NT2/D1 (cell line): ENCODE results near the gene OPN4.

Experiments used
- DNase-seq: peaks from one replicate; pipeline ENCODE4 v3.0.0-alpha.2; 2011; ENCODE audit warnings: low read depth, low spot score
- H3K27me3 ChIP-seq: 2 replicates; pipeline ENCODE4 v1.6.0; 2011; ENCODE audit warnings: mild to moderate bottlenecking; ENCODE audit not compliant: insufficient read length, insufficient read depth
- H3K36me3 ChIP-seq: 2 replicates; pipeline ENCODE4 v1.6.1; 2011; ENCODE audit warnings: mild to moderate bottlenecking, low read length, mixed read lengths; ENCODE audit not compliant: insufficient read depth, insufficient read length
- H3K4me1 ChIP-seq: 2 replicates; pipeline ENCODE4 v1.5.1; 2011; ENCODE audit not compliant: insufficient read depth, insufficient read length
- H3K4me3 ChIP-seq: 2 replicates; pipeline ENCODE4 v1.5.1; 2011; ENCODE audit warnings: low read depth; ENCODE audit not compliant: insufficient read length
- H3K9ac ChIP-seq: 2 replicates; pipeline ENCODE4 v1.6.0; 2011; ENCODE audit warnings: low read depth; ENCODE audit not compliant: insufficient read length
- H3K9me3 ChIP-seq: 2 replicates; pipeline ENCODE4 v1.5.1; 2011; ENCODE audit warnings: mild to moderate bottlenecking, low read length; ENCODE audit not compliant: insufficient read depth
- SUZ12 ChIP-seq: IDR thresholded peaks from 2 replicates; pipeline ENCODE4 v1.6.1; 2011; ENCODE audit not compliant: insufficient read length, insufficient read depth; ENCODE audit errors: extremely low read depth
- YY1 ChIP-seq: IDR thresholded peaks from 2 replicates; pipeline ENCODE4 v1.6.1; 2011; ENCODE audit not compliant: insufficient read length, insufficient read depth
- ZNF274 ChIP-seq: IDR thresholded peaks from 2 replicates; pipeline ENCODE4 v1.6.1; 2011; ENCODE audit warnings: mild to moderate bottlenecking, low read depth, low read length

The OPN4 gene

GRCh38 chr10:86705139-86705538, 50.8 kb downstream of the OPN4 start:
- no peak for DNase-seq
- TF ChIP-seq SUZ12 (no peak), YY1 (no peak), ZNF274 (no peak)
- Histone ChIP-seq H3K4me1 (peaks cover 8% of the 10 kb centered on the region), H3K27me3 (no peaks in the 10 kb centered on the region), H3K9me3 (no peaks in the 10 kb centered on the region), H3K36me3 (no peaks in the 10 kb centered on the region), H3K9ac (no peak overlapping the region), H3K4me3 (no peak overlapping the region)

GRCh38 chr10:86705905-86706304, 51.6 kb downstream of the OPN4 start:
- no peak overlapping the region for H3K4me3 ChIP-seq
- no peaks in the 10 kb centered on the region for H3K27me3 ChIP-seq
- TF ChIP-seq ZNF274: no peak
- TF ChIP-seq SUZ12: no peak
- no peak for TF ChIP-seq YY1
- H3K36me3 ChIP-seq: no peaks in the 10 kb centered on the region
- H3K9ac ChIP-seq: no peak overlapping the region
- DNase-seq: no peak
- H3K4me1 ChIP-seq: peaks cover 9% of the 10 kb centered on the region
- H3K9me3 ChIP-seq: no peaks in the 10 kb centered on the region

- TF ChIP-seq ZNF274: no peak
- H3K27me3 ChIP-seq: no peaks in the 10 kb centered on the region
- no peaks in the 10 kb centered on the region for H3K36me3 ChIP-seq
- no peak overlapping the region for H3K9ac ChIP-seq
- H3K9me3 ChIP-seq: no peaks in the 10 kb centered on the region
- no peak for DNase-seq
- H3K4me1 ChIP-seq: peaks cover 9% of the 10 kb centered on the region
- no peak overlapping the region for H3K4me3 ChIP-seq
Observed at GRCh38 chr10:86706401-86706841, 52.1 kb downstream of the OPN4 start.

- no peak for DNase-seq
- Histone ChIP-seq H3K27me3 (no peaks in the 10 kb centered on the region), H3K9me3 (no peaks in the 10 kb centered on the region), H3K9ac (no peak overlapping the region), H3K36me3 (no peaks in the 10 kb centered on the region), H3K4me1 (peaks cover 9% of the 10 kb centered on the region), H3K4me3 (no peak overlapping the region)
- TF ChIP-seq SUZ12: no peak
- no peak for TF ChIP-seq ZNF274
- no peak for TF ChIP-seq YY1
Observed at GRCh38 chr10:86706977-86707376, 52.6 kb downstream of the OPN4 start.

GRCh38 chr10:86707505-86707904, 53.2 kb downstream of the OPN4 start:
- Histone ChIP-seq H3K27me3 (no peaks in the 10 kb centered on the region), H3K4me1 (peaks cover 9% of the 10 kb centered on the region), H3K9me3 (no peaks in the 10 kb centered on the region), H3K4me3 (no peak overlapping the region), H3K9ac (no peak overlapping the region), H3K36me3 (no peaks in the 10 kb centered on the region)
- no peak for DNase-seq
- no peak for TF ChIP-seq YY1
- no peak for TF ChIP-seq SUZ12

- H3K36me3 ChIP-seq: no peaks in the 10 kb centered on the region
- H3K4me3 ChIP-seq: no peak overlapping the region
- DNase-seq: no peak
- H3K9me3 ChIP-seq: no peaks in the 10 kb centered on the region
- no peaks in the 10 kb centered on the region for H3K27me3 ChIP-seq
- TF ChIP-seq YY1 (no peak), SUZ12 (no peak), ZNF274 (no peak)
- H3K4me1 ChIP-seq: peaks cover 9% of the 10 kb centered on the region
- H3K9ac ChIP-seq: no peak overlapping the region
Observed at GRCh38 chr10:86708068-86708782, 53.9 kb downstream of the OPN4 start.

GRCh38 chr10:86708783-86709380, 54.5 kb downstream of the OPN4 start:
- Histone ChIP-seq H3K4me1 (peaks cover 9% of the 10 kb centered on the region), H3K4me3 (no peak overlapping the region), H3K9me3 (no peaks in the 10 kb centered on the region), H3K36me3 (no peaks in the 10 kb centered on the region), H3K9ac (no peak overlapping the region), H3K27me3 (no peaks in the 10 kb centered on the region)
- no peak for TF ChIP-seq SUZ12
- no peak for TF ChIP-seq ZNF274
- TF ChIP-seq YY1: no peak
- no peak for DNase-seq
